Colonic mucosa (tissue), 4 donors: Measurements from ENCODE around the gene IFNAR1. TPM values are rescaled to one million over a fixed set of nuclear protein-coding genes. Genes with fewer than 3 reads are reported as not detected.
A peak's percentile ranks its signal among the peaks of the same experiment; 100 is the strongest.

ENCODE experiments used
- DNase-seq: peaks from one replicate; pipeline ENCODE4 v3.0.0-alpha.2; 2020
- H3K27ac ChIP-seq: fragments of 200-600 bp; one replicate; pipeline ENCODE4 v1.8.0; 2021
- H3K27me3 ChIP-seq: fragments of 200-600 bp; one replicate; pipeline ENCODE4 v1.8.0; 2021
- H3K36me3 ChIP-seq: fragments of 200-600 bp; one replicate; pipeline ENCODE4 v1.8.0; 2021
- H3K4me1 ChIP-seq: fragments of 200-600 bp; one replicate; pipeline ENCODE4 v1.8.0; 2021; ENCODE audit warnings: mild to moderate bottlenecking
- H3K4me3 ChIP-seq: fragments of 200-600 bp; one replicate; pipeline ENCODE4 v1.8.0; 2021
- H3K9ac ChIP-seq, 2 donors: one replicate each; pipeline ENCODE4 v1.7.0; 2013; ENCODE audit warnings: control low read depth in 2 of 2, low read depth in 2 of 2, low read length in 2 of 2
- H3K9me3 ChIP-seq: fragments of 200-600 bp; one replicate; pipeline ENCODE4 v1.8.0; 2021
- intact Hi-C: fragments of 100-400 bp; cut with DNase I; formaldehyde crosslinking; loops from one replicate; pipeline ENCODE4 v1.14.1; 2022
- total RNA-seq, 2 donors: library from RNA; stranded (reverse); fragmentation: NEBNext Ultra II Directional in 1 of 2; extraction: Animal tissue kit (Norgen Biotek cat#: 25700) in 1 of 2; gene quantifications; one replicate each; pipeline ENCODE4 v1.2.1, GENCODE V29; 2021
- TF ChIP-seq, protein P1 (sequence below): fragments of 200-600 bp; IDR thresholded peaks from one replicate; pipeline ENCODE4 v1.8.0; 2022; ENCODE audit warnings: antibody characterized with exemption, mild to moderate bottlenecking
- donor health status: healthy.
- donor health status: DM: no; HTN: no; CAD: no.
- donor health status: DM: no; HTN: no; CAD: no.

IFNAR1 gene
- total RNA-seq, 2 donors from 2014 or later = 32.3 to 62.2 TPM

DNA sequence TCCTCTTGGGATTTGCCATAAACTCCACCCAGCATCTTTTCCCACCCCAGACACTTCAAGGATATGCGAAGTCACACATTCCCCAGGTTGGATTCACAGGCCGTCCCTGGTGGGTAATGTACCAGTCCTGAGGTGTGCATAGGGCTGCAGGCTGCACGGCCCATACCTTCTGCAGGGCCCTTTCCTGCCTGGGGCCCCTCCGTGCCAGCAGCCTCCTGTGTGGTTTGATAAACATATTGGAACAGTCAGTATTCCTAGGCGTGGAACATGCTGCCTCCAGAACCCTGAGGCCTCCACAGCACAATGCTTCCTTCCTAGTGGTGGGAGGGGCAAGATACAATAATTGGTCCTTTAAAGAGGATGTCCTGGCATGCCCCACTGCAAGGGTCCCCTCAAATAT lies 32.0 kb upstream of the IFNAR1 start:
- Histone ChIP-seq H3K27me3 (no peaks in the 10 kb centered on the region), H3K4me1 (no peaks in the 10 kb centered on the region), H3K36me3 (peaks cover 5% of the 10 kb centered on the region), H3K9ac (no peak overlapping the region), H3K4me3 (no peak overlapping the region), H3K27ac (no peak overlapping the region), H3K9me3 (no peaks in the 10 kb centered on the region)
- no peak for DNase-seq
- intact Hi-C loops = no loop called here
- TF ChIP-seq, protein P1, sequence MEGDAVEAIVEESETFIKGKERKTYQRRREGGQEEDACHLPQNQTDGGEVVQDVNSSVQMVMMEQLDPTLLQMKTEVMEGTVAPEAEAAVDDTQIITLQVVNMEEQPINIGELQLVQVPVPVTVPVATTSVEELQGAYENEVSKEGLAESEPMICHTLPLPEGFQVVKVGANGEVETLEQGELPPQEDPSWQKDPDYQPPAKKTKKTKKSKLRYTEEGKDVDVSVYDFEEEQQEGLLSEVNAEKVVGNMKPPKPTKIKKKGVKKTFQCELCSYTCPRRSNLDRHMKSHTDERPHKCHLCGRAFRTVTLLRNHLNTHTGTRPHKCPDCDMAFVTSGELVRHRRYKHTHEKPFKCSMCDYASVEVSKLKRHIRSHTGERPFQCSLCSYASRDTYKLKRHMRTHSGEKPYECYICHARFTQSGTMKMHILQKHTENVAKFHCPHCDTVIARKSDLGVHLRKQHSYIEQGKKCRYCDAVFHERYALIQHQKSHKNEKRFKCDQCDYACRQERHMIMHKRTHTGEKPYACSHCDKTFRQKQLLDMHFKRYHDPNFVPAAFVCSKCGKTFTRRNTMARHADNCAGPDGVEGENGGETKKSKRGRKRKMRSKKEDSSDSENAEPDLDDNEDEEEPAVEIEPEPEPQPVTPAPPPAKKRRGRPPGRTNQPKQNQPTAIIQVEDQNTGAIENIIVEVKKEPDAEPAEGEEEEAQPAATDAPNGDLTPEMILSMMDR = no peak

DNA sequence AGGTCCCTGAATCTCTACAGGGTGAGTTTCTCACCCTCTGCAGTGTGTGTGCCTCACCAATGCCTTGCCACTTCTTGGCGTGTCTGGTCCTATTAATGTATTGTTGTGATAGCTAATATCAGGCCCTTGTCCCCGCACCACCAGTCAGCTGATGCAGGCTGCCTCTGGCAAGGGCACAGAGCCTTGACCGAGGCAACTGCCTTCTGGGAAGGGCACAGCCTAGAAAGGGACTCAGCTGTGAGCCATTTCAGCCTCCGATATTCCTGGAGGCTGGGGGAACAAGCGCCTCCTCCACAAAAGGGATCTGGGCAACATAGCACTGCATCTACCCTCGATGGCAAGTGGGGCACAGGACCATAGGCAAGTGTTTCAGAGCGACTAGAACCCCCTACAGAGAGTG lies 31.6 kb upstream of the IFNAR1 start:
- Histone ChIP-seq H3K9ac (no peak overlapping the region), H3K36me3 (peaks cover 5% of the 10 kb centered on the region), H3K4me3 (no peak overlapping the region), H3K9me3 (no peaks in the 10 kb centered on the region), H3K27me3 (no peaks in the 10 kb centered on the region), H3K27ac (no peak overlapping the region), H3K4me1 (no peaks in the 10 kb centered on the region)
- intact Hi-C loops = no loop called here
- no peak for DNase-seq
- TF ChIP-seq, protein P1 = no peak

DNA sequence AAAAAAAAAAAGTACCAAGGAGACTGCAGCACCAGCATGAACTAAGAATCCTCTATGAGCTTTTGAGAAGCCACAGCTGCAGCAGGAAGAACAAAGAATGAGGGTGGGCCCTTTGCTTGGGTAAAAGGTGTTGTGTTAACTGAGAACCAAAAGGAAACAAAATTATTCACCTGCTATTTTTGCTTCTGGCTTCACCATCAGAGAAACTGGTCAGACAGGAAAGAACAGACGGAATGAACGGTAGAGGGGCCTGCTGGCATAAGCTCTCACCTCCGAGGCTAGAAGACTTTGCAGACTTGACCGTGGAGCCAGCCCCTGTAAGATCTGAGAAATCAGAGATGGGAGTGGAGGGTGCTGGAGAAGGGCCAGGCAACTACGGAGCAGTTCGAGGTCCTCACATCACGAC lies 31.0 kb upstream of the IFNAR1 start:
- intact Hi-C loops = no loop called here
- H3K27ac ChIP-seq = no peak overlapping the region
- DNase-seq = no peak

DNA sequence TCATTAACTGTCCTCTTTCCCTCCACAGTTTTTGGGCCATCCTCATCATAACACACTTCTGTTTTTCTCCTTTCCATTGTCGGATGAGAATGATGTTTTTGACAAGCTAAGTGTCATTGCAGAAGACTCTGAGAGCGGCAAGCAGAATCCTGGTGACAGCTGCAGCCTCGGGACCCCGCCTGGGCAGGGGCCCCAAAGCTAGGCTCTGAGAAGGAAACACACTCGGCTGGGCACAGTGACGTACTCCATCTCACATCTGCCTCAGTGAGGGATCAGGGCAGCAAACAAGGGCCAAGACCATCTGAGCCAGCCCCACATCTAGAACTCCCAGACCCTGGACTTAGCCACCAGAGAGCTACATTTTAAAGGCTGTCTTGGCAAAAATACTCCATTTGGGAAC lies 28.6 kb upstream of the IFNAR1 start:
- Histone ChIP-seq H3K9ac (no peak overlapping the region), H3K4me1 (no peaks in the 10 kb centered on the region), H3K27me3 (no peaks in the 10 kb centered on the region), H3K9me3 (no peaks in the 10 kb centered on the region), H3K4me3 (no peak overlapping the region), H3K27ac (no peak overlapping the region), H3K36me3 (peaks cover 5% of the 10 kb centered on the region)
- no peak for DNase-seq
- TF ChIP-seq, protein P1 = no peak
- intact Hi-C loops = no loop called here

More for the DNA sequence above, 31.0 kb upstream of the IFNAR1 start:
- Histone ChIP-seq H3K4me3 (no peak overlapping the region), H3K27me3 (no peaks in the 10 kb centered on the region), H3K36me3 (peaks cover 5% of the 10 kb centered on the region), H3K9ac (no peak overlapping the region), H3K9me3 (no peaks in the 10 kb centered on the region), H3K4me1 (no peaks in the 10 kb centered on the region)
- TF ChIP-seq, protein P1 = no peak

DNA sequence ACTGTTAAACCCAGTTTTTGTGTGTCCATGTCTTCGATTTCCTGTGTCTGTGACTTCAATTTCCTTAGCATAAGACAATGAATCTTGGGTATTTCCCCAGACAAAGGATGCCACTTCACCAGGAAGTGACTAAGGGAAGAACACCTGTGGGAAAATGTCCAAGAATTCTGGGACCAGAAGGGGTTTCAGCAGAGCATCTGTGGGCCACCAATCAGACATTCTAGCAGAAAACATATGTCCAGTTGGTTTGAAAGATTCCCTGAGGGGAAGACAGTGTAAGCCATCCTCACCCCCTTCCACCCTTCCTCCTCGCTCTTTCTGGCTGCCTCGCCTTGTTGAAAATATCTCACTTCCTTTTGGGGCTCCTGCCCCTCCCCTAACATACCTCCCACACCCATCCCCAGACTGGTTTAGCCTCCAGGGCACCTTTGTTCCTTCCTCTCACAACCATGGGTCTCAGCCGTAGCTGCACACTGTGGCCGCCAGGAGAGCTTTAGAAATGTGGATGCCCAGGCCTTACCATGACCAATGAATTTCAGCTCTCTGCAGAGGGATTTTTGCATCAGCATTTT lies 25.5 kb upstream of the IFNAR1 start:
- TF ChIP-seq, protein P1 = no peak
- intact Hi-C loops = no loop called here
- Histone ChIP-seq H3K9ac (no peak overlapping the region), H3K36me3 (no peaks in the 10 kb centered on the region), H3K4me3 (no peak overlapping the region), H3K27me3 (no peaks in the 10 kb centered on the region), H3K27ac (no peak overlapping the region), H3K9me3 (no peaks in the 10 kb centered on the region), H3K4me1 (no peaks in the 10 kb centered on the region)
- peak; percentile 31 for DNase-seq
